GM21619 (cell line): ENCODE measurements around the gene LMOD1.
"Not testable (repeated sequence)": the region's sequence is repeated elsewhere in the genome, so short reads cannot be mapped to it uniquely, and the experiment has no call there.

Experiments used
- ATAC-seq: cut with Tn5 transposase; IDR thresholded peaks from one replicate; pipeline ENCODE4 v1.9.1; 2021; ENCODE audit not compliant: unreplicated experiment

LMOD1 gene

DNA sequence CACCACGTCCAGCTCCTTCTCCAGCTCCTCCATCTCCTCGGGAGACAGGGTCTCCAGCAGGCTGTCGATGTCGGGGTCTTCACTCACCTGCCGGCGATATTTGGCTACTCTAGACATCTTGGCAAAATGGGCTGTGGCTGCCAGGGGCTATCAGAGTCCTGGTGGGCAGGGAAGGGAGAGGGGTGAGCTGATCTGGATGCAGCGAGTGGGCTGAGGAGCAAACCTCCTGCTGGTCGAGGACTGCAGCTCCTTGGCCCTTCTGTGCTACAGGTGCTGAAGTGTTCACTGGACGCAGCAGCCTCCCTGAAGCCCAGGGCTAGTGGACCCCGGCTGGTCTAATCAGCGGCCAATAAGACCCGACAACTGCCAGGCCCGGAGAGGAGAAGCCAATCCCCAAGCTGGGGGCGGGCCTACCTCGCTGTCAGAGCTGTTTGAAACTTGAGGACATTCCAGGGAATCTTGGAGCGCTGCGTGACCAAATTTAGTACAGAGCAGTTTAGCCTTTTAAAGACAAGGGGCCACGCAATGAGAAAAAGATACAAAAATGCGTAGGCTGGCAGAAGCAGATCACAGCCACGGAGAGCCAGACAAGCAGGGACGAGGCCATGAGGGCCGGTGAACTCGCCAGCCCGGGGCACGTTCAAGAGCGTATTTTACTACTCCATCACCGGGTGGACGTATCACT is at the start of gene LMOD1:
Gene LMOD1, minus strand, starts transcription at position 325 of the 685 bp plus-strand sequence. Its CDS starts 208 bp downstream, at position 117.
- ATAC-seq, result no peak

DNA sequence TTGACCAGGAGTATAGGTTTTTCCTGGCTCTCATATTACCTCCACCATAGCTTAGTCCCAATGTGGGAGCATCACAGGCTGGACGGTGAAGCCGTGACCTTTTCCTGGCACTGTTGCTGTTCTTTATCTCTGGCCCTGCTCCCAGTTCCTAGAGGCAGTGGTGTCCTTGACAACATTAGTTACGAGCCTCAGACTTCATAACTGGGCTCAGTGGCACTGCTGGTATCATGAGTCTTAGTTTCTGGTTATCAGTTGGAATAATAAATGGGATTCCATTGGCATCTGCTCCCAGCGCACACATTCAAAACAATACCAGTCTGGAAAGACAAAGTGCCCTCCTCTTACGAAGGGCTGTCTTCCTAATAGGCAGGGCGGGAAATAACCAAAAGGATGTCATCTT is 44.1 kb upstream of the LMOD1 start:
- no peak for ATAC-seq

DNA sequence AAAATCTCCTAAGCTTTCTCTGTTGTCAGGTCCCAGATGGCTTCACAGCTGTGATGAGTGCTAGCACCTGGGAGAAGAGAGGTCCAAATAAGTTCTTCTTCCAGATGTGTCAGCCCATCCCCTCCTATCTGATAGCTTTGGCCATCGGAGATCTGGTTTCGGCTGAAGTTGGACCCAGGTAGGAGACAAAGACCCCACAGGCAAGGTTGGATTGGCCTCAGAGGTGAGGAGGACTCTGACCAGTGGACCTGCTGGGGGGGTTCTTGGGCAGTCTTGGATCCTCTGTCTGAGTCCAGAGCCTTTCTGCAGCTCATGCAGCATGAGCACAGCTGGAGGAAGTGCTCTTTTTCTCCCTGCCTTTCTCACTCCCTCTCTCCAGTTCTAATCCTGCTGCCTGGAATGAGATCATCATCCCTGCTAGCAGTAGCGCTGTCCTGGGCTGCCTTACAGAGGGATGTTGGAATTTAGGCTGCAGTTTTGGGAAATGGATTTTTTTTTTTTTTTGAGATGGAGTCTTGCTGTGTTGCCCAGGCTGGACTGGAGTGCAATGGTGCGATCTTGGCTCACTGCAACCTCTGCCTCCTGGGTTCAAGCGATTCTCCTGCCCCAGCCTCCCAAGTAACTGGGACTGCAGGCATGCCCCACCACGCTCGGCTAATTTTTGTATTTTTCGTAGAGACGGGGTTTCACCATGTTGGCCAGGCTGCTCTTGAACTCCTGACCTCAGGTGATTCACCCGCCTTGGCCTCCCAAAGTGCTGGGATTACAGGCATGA is 43.2 kb upstream of the LMOD1 start:
- ATAC-seq, result no peak

DNA sequence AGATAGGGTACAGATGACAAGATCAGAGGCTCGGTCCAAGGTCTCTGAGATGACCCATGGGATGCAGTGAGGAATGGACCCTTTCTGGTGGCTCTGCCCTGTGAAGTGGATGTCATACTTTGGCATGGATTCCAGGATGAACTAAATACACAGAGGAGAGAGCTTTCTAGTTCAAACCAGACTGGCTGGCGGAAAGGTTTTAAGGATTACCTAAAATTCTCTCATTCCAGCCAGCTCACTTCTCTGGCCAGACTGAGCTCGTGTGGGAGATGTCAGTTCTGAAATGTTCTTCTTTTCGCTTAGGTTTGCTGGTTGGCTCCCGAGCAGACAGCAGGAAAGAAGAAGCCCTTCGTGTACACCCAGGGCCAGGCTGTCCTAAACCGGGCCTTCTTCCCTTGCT is 42.3 kb upstream of the LMOD1 start:
- no peak for ATAC-seq

DNA sequence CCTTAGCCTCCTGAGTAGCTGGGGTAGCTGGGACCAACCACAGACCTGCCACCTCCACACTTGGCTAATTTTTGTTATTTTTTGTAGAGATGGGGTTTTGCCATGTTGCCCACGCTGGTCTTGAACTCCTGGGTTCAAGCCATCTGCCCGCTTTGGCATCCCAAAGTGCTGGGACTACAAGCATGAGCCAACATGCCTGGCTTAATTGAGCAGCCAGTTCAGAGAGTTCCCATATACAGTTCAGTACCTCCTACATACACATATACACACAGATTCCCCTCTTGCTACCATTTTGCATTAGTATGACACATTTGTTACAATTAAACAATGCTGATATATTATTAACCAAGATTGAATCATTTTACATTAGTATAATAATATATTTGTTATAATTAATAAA is 39.0 kb upstream of the LMOD1 start:
- ATAC-seq, result no peak

DNA sequence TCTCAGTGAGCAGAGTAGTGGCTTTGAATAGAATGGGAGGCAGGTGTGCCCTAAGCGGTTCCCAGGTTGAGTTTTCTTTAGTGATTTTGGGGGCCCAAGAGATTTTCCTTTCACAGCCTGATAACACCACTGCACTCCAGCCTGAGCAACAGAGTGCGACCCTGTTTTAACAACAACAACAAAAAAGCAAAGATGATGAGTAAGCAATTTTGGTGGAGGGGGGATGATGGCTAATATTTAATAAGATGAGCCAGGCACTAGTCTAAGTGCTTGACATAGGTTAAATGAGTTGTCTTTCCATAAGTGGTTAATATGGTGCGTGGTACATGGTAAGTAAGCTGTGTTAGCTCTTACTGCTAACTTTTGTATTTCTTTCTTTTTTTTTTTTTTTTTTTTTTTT is 38.1 kb upstream of the LMOD1 start:
- ATAC-seq, result no peak

DNA sequence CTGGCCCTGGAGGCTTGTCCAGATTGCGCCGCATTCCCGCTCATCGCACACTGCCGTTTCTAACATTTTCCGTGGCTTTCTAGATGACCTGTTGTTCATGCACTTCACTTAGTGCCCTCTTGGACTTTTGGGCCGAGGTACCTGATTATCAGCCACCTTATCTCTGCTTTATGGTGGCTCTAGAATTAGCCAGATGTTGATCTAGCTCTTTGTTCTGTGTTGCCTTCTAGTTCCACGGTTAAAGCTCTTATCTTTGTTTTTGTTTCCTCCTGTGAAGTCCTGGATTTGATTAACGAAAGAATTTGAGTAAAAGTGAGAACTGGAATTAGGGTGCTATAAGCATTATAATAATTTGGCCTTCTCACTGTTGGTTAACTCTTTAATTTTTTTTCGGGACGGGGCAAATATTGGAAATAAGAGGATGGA is 37.0 kb upstream of the LMOD1 start:
- ATAC-seq, result no peak

DNA sequence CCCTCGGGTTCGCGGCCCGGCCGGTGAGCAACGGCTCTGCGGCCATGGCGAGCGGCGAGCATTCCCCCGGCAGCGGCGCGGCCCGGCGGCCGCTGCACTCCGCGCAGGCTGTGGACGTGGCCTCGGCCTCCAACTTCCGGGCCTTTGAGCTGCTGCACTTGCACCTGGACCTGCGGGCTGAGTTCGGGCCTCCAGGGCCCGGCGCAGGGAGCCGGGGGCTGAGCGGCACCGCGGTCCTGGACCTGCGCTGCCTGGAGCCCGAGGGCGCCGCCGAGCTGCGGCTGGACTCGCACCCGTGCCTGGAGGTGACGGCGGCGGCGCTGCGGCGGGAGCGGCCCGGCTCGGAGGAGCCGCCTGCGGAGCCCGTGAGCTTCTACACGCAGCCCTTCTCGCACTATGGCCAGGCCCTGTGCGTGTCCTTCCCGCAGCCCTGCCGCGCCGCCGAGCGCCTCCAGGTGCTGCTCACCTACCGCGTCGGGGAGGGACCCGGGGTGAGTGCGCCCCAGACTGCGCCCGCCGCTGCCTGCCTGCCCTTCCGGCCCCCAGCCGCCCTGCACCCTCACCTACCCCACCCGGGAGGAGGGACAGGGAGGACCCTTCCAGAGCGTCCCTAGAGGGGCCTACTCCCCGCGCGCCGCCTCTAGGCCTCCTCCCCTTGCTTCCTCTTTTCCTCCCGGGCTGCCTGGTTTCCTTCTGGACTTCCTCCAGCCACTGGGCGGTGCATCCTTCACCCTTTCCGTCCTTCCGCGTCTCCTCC is 36.5 kb upstream of the LMOD1 start, which contains the start of gene RNPEP:
Gene RNPEP, plus strand, starts transcription at position 26 of the 757 bp plus-strand sequence. Its CDS starts 19 bp downstream, at position 45.
- ATAC-seq, result peak; percentile 73

DNA sequence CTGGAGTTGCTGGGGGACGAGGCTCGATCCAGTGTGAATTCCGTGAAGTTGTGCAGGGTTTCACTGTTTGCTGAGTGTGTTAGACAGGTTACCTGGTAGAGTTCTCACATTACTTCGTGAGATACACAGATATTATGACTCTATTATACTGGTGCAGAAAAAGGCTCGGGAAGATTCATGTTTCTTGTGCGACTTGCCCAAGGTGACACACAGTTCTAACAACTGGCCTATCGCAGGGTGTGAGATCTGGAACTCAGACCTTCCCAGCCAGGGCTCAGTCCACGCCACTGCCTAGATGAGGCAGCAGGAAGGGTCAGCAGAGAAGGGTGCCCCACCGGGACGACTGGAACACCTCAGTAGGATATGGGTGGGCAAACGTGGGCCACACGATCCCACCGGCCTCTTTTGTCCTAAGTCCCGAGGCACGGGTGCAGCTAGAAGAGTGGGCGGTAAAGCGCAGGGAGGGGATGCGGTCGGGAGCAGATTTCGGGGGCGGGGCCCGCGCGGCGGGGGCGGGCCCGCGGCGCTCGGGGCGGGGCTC is 35.8 kb upstream of the LMOD1 start:
- ATAC-seq, result peak; percentile 16

DNA sequence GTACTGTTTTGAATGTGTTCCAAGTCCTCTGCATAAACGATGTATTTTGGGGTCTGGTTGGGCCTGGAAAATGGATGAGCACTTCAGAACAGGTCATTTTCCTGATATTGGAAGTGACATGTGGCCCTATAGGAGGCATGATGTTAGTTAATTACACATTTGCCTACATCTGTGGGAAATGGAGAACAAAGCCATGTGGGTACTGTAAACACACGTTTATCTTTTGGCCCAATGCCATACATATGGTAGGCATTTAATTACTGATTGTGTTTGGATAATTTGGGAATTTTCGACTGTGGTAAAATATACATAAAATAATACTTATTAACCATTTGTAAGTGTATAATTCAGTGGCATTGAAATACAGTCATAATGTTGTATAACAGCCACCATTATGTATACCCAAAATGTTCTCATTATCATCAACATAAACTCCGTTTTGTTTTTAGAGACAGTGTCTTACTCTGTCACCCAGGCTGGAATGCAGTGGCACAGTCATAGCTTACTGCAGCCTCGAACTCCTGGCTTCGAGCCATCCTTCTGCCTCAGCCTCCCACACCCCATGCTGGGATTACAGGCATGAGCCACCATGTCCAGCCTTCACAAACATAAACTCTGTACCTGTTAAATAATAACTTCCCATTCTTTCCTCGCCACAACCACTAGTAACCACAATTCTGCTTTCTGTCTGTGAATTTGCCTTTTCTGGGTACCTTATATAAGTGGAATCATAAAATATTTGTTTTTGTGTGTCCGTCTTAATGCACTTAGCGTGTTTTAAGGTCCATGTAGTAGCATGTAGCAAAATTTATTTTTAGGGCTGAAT is 24.2 kb upstream of the LMOD1 start:
- ATAC-seq, result no peak

DNA sequence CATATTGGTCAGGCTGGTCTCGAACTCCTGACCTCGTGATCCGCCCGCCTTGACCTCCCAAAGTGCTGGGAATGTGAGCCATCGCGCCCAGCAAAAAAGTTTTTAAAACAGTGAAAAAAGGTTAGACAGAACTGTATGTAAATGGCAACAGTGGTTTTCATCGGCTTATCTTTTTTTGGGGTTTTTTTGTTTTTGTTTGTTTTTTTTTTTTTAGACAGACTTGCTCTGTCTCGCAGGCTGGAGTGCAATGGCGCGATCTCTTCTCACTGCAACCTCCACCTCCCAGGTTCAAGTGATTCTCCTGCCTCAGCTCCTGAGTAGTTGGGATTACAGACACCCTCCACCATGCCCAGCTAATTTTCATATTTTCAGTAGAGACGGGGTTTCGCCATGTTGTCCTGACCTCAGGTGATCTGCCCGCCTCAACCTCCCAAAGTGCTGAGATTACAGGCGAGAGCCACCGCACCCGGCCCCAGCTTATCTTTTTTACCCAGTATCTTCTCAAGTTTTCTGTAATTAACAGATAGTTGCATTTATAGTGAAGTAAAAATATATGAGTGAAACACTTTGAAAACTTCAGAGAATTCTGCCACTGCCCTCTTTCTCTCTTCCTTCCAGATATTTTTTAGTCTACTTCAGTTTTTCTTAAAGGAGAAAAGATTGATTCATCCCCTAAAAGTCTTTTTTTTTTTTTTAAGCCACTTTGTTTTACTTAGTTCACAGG is 22.0 kb upstream of the LMOD1 start:
- ATAC-seq, result no peak

DNA sequence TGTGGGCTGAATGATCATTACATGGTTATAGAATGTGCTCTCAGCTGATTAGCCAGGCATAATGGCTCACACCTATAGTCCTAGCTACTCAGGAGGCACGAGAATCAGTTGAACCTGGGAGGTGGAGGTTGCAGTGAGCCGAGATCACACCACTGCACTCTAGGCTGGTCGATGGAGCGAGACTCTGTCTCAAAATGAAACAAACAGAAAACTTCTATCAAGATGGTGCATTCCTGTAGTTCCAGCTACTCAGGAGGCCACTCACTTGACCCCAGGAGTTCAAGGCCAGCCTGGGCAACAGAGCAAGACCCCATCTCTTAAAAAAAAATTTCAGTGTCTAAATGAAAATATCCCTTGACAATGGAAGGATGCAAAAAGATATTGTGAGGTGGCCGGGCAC is 19.8 kb upstream of the LMOD1 start:
- no peak for ATAC-seq

DNA sequence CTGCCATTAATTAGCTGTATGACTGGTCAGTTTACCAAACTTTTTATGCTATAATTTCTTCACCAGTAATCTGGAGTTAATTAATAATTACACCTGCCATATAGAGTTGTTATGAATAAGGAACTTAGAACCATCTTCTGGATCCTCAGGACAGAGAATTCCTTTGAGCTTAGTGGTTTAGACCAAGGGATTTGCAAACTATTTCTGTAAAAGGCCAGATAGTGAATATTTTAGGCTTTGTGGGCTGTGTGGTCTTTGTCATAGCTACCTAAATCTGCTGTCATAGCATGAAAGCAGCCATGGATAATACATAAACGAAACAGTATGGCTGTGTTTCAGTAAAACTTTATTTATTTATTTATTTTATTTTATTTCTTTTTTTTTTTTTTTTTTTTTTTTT is 17.9 kb upstream of the LMOD1 start:
- ATAC-seq, result no peak

DNA sequence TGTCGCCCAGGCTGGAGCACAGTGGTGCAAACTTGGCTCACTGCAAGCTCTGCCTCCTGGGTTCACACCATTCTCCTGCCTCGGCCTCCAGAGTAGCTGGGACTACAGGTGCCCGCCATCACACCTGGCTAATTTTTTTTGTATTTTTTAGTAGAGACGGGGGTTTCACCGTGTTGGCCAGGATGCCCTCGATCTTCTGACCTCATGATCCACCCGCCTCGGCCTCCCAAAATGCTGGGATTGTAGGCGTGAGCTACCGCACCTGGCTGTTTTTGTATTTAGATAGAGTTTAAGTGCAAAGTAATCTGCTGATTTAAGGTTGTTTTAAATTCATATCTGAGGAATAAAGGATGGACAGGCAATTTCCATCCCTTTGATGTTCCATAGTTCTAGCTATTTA is 16.0 kb upstream of the LMOD1 start:
- not testable (repeated sequence) for ATAC-seq

DNA sequence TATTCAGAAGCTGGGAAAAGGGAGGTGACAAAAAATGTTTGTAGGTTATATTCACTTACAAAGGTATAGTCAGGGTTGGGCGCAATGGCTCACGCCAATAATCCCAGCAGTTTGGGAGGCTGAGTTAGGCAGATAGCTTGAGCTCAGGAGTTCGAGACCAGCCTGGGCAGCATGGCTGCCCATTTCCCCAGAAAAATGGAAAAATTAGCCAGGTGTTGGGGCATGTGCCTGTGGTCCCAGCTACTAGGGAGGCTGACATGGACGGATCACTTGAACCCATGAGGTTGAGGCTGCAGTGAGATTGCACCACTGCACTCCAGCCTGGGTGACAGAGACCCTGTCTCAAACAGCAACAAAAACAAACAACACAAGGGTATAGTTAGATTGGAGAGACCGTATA is 12.0 kb upstream of the LMOD1 start:
- ATAC-seq, result no peak

DNA sequence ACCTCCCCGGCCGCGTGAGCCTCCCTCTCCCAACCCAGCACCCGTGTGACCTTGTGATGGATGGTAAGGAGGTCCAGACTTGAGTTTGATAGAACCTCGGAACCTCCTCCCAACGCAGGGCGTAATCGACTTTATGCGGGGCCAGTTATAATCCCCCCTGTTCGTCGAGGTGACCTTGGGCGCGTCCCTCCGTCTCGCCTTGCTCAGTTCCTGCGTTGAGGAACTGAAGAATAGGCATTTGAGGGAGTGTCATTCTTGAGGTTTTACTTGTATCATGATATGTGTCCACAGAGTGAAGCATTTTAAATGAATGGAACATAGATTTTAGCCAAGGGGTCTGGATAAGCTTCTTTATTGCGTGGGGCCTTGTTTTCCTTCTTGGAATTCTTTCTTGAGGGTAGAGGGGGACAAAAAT is 9.4 kb upstream of the LMOD1 start:
- peak; percentile 32 for ATAC-seq

DNA sequence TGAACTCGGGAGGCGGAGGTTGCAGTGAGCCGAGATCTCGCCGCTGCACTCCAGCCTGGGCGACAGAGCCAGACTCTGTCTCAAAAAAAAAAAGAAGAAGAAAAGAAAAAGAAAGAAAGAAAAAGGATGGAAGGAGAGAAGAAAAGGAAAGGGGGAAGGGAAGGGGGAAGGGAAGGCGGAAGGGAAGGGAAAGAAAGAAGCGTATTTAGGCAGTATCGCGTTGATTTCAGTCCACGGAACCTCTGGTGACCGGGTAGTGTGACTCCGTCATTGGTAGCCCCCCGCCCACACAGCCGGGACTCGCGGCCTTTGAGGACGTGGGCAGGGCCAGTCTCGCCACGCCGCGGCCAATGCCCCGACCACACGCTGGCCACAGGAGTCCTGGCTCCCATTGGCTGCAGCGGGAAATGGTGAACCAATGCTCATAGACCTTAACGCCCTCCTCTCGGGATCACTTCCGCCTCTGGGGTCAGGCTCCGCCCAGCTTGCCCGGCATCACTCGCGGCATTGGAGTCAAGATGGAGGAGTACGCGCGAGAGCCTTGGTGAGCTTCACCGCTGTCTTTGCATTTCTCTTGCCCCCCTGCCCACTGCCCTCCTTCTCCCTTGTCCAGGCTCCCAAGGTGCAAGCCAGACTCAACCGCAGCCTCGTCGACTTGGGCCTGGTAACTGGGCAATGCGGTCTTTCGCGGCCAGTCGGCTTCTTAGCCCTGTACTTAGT is 8.8 kb upstream of the LMOD1 start, which contains the start of gene TIMM17A:
Gene TIMM17A, plus strand, starts transcription at position 495 of the 720 bp plus-strand sequence. Its CDS starts 24 bp downstream, at position 519.
- peak; percentile 99 for ATAC-seq

DNA sequence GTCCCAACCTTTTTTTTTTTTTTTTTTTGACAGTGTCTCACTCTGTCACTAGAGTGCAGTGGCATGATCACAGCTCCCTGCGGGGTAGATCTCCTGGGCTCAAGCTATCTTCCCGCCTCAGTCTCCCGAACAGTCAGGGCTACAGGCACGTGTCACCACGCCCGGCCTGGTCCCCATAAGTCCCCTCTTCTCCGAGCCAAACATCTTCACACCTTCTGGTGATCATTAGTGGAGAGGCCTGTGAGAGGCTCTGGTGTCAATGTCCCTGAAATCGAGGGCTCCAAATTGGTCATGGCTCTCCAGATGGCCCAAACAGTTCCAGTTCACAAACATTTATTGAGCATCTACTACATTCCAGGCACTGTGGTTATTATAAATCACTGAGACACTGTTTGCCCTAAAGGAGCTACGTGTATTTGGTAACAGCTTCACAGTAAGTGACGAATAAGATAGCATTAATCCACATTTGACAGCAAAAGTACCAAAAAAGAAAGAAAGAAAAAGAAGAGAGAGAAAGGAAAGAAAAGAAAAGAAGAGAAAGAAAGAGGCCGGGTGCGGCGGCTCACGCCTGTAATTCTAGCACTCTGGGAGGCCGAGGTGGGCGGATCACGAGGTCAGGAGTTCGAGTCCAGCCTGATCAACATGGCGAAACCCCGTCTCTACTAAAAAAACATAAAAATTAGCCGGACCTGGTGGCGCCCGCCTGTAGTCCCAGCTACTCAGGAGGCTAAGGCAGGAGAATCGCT is 8.1 kb upstream of the LMOD1 start:
- ATAC-seq, result no peak
